Prostate gland (tissue), 2 donors: Measurements from ENCODE around the gene TMEM131. TPM values are rescaled to one million over a fixed set of nuclear protein-coding genes. Genes with fewer than 3 reads are reported as not detected.
"Not testable (repeated sequence)": the region's sequence is repeated elsewhere in the genome, so short reads cannot be mapped to it uniquely, and the experiment has no call there.

ENCODE experiments used
- DNase-seq: peaks from one replicate; pipeline ENCODE4 v3.0.0-alpha.2; 2019; ENCODE audit warnings: low spot score
- H3K27ac ChIP-seq, 2 donors: fragments of 200-600 bp; sonication (generic); 2 replicates each; pipeline ENCODE4 v1.5.1; 2017 to 2019
- H3K27me3 ChIP-seq: fragments of 200-600 bp; sonication (generic); replicated peaks from 2 replicates; pipeline ENCODE4 v1.5.1; 2019; ENCODE audit not compliant: insufficient read depth
- H3K36me3 ChIP-seq, 2 donors: fragments of 200-600 bp; sonication (generic); 1 replicate in 1 of 2; 2 replicates in 1 of 2; pipeline versions ENCODE4 v1.5.1 to v1.8.1; 2017 to 2019
- H3K4me1 ChIP-seq: fragments of 200-600 bp; sonication (generic); replicated peaks from 2 replicates; pipeline ENCODE4 v1.5.1; 2019
- H3K4me3 ChIP-seq, 2 donors: fragments of 200-600 bp; sonication (generic); 2 replicates each; pipeline ENCODE4 v1.5.1; 2017 to 2019
- H3K9me3 ChIP-seq: fragments of 200-600 bp; sonication (generic); 2 replicates; pipeline ENCODE4 v1.5.1; 2017
- CTCF ChIP-seq, 4 experiments: fragments of 200-600 bp in 2 of 4; fragments of 450-650 bp in 2 of 4; sonication (generic) in 2 of 4; IDR thresholded peaks; 1 replicate in 3 of 4; 2 replicates in 1 of 4; pipeline ENCODE4 v1.5.1; 2016 to 2019; ENCODE audit warnings: antibody characterized with exemption in 4 of 4, mild to moderate bottlenecking in 2 of 4, moderate library complexity in 2 of 4
- POLR2A ChIP-seq: fragments of 450-650 bp; IDR thresholded peaks from one replicate; pipeline ENCODE4 v1.6.1; 2016; ENCODE audit warnings: antibody characterized with exemption, mild to moderate bottlenecking
- POLR2AphosphoS5 ChIP-seq: sonication (generic); formaldehyde crosslinking; IDR thresholded peaks from one replicate; pipeline ENCODE4 v1.6.1; 2017; ENCODE audit warnings: antibody characterized with exemption
- WGBS: methylation state at CpG from one replicate; pipeline ENCODE4 v1.1.5; 2018; 5-methylcytosine and 5-hydroxymethylcytosine counted together
- intact Hi-C: fragments of 100-400 bp; cut with DNase I; formaldehyde crosslinking; loops from one replicate; pipeline ENCODE4 v1.14.2; 2022
- total RNA-seq, 2 donors: library from RNA; depleted of rRNA; stranded (reverse); fragments of >200 nt; gene quantifications; one replicate each; pipeline ENCODE4 v1.1.0, GENCODE V29; 2016

Gene TMEM131
- total RNA-seq, 2 donors from 2014 or later = 40.6 to 42.0 TPM

DNA sequence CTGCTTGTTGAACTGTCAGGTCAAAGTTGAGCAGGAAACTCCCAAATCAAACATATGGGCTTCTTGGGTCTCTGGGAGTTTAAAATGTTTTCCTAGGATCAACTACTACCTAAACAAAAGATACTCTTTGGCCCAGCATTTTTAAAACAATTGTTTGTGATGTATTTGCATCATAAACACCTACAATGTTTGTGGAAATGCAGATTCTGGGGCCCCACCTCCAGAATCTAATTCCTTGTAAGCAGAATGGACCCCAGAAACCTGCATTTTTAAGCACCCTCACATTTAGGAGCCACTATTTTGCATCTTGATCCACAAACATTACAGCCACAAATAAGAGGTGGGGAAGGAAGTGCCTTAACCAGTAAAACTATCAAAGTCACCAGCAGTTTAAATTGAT lies 104.1 kb downstream of the TMEM131 start:
- H3K9me3 ChIP-seq = no peaks in the 10 kb centered on the region
- H3K27me3 ChIP-seq = no peaks in the 10 kb centered on the region
- H3K27ac ChIP-seq = no peak overlapping the region
- H3K4me1 ChIP-seq = no peaks in the 10 kb centered on the region
- no peaks in the 10 kb centered on the region for H3K36me3 ChIP-seq
- no peak overlapping the region for H3K4me3 ChIP-seq
- DNase-seq = no peak
- TF ChIP-seq CTCF (IDR thresholded peaks at IDR 0.05) = no peak
- no peak for TF ChIP-seq POLR2AphosphoS5
- no peak for TF ChIP-seq POLR2A
- intact Hi-C loops = no loop called here

GRCh38 chr2:97889156-97889555 lies 106.6 kb downstream of the TMEM131 start:
- no peak for TF ChIP-seq CTCF (IDR thresholded peaks at IDR 0.05)
- no peak for TF ChIP-seq POLR2A
- TF ChIP-seq POLR2AphosphoS5 = no peak
- no peaks in the 10 kb centered on the region for H3K27me3 ChIP-seq
- intact Hi-C loops = no loop called here
- 86% methylated on average over 2 of the region's 2 CpGs for WGBS
- no peaks in the 10 kb centered on the region for H3K9me3 ChIP-seq
- no peak for DNase-seq
- H3K4me3 ChIP-seq = no peak overlapping the region
- no peaks in the 10 kb centered on the region for H3K36me3 ChIP-seq
- no peak overlapping the region for H3K27ac ChIP-seq
- H3K4me1 ChIP-seq = no peaks in the 10 kb centered on the region

DNA sequence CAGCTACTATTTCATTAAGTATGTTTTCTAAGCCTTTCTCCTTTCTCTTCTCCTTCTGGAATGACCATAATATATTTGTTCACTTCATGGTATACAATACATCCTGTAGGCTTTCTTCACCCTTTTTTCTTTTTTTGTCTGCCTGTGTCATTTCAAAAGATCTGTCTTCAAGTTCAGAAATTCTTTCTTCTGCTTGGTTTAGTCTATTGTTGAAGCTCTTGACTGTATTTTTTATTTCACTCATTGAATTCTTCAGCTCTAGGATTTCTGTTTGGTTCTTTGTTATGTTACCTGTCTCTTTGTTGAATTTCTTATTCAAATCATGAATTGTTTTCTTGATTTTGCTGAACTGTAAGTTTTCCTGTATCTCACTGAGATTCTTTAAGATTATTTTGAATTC lies 109.9 kb downstream of the TMEM131 start:
- Histone ChIP-seq H3K36me3 (no peaks in the 10 kb centered on the region), H3K27me3 (no peaks in the 10 kb centered on the region), H3K4me3 (no peak overlapping the region), H3K27ac (no peak overlapping the region), H3K9me3 (no peaks in the 10 kb centered on the region), H3K4me1 (no peaks in the 10 kb centered on the region)
- intact Hi-C loops = no loop called here
- no peak for DNase-seq
- TF ChIP-seq CTCF (IDR thresholded peaks at IDR 0.05) (no peak), POLR2A (no peak), POLR2AphosphoS5 (no peak)

GRCh38 chr2:97880334-97880733 lies 115.4 kb downstream of the TMEM131 start:
- Histone ChIP-seq H3K36me3 (no peaks in the 10 kb centered on the region), H3K9me3 (no peaks in the 10 kb centered on the region), H3K4me1 (no peaks in the 10 kb centered on the region), H3K4me3 (no peak overlapping the region), H3K27me3 (no peaks in the 10 kb centered on the region), H3K27ac (no peak overlapping the region)
- intact Hi-C loops = no loop called here
- WGBS = 60% methylated on average over 2 of the region's 2 CpGs
- TF ChIP-seq POLR2AphosphoS5 = no peak
- no peak for TF ChIP-seq POLR2A
- TF ChIP-seq CTCF (IDR thresholded peaks at IDR 0.05) = no peak
- no peak for DNase-seq

DNA sequence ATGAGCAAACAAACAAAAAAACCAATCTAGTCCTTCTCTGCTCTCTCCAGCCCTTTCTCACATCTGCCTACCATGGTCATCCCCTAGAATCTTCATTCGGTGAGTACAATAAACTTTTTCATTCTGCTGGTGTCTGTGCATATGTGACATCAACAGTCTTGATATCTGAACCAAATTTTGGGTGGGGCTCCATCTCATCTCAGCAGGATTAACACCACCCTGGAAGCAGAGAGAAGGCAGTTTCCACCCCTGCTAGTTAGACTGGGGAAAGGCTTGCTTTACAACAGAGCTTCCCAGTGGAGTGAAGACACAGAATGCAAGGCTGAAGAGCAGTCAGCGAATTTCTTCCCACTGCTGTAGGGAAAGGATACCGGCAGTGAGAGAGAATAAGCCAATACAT lies 116.9 kb downstream of the TMEM131 start:
- H3K4me1 ChIP-seq = no peaks in the 10 kb centered on the region
- TF ChIP-seq CTCF (IDR thresholded peaks at IDR 0.05) = no peak
- no peak for TF ChIP-seq POLR2A
- no peak for TF ChIP-seq POLR2AphosphoS5
- no peaks in the 10 kb centered on the region for H3K27me3 ChIP-seq
- no peaks in the 10 kb centered on the region for H3K9me3 ChIP-seq
- no peak overlapping the region for H3K27ac ChIP-seq
- no peak overlapping the region for H3K4me3 ChIP-seq
- intact Hi-C loops = no loop called here
- WGBS = 96% methylated on average over 3 of the region's 3 CpGs
- no peaks in the 10 kb centered on the region for H3K36me3 ChIP-seq
- DNase-seq = no peak

GRCh38 chr2:97878317-97878716 lies 117.4 kb downstream of the TMEM131 start:
- WGBS = 89% methylated on average over 2 of the region's 2 CpGs
- intact Hi-C loops, H3K36me3 ChIP-seq, H3K27me3 ChIP-seq, DNase-seq, H3K4me1 ChIP-seq, H3K27ac ChIP-seq, H3K4me3 ChIP-seq, H3K9me3 ChIP-seq: not testable (repeated sequence)
